Embryonic facial prominence (tissue), 1 donor: ENCODE measurements around the gene MAST4.

Experiments
- DNase-seq: peaks from one replicate; pipeline ENCODE4 v3.0.0-alpha.2; 2016; ENCODE audit errors: extremely low spot score

The MAST4 gene

DNA sequence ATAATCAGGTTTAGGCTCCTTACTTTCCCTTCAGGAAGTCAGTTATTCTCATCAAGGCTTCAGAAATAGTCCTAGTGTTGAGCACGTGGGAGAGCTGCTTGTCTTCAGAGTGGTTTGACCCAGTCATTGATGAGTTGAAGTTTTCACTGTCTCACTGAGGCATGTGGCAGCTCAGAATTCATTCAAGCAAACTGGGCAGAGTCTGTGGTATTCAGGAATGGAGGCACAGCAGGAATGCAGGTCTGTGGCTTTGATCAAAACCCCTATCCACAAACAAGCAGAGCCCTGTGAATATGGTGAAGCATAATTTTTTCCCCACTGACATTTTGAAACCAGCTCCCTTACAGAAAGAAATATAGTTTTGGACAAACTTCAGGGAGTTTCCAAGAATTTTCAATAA lies 393.1 kb downstream of the MAST4 start:
- no peak for DNase-seq

DNA sequence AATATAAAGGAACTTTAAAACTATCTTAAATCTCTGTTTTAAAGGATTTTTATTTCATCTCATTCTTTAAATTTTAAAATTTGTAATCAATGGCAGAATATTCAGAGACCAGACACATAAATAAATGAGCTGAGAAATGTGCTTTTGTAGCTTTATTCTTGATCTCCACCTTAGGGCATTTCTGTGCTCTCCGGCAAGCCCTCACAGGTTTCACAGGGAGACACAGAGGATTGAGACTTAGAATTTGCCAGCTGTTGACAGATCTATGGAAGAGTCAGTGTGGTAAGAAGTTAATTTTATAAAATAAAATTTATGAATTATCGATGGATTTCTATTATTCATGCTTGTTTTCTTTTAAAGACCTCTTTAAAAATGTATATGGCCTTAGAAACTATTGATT lies 393.6 kb downstream of the MAST4 start:
- no peak for DNase-seq

DNA sequence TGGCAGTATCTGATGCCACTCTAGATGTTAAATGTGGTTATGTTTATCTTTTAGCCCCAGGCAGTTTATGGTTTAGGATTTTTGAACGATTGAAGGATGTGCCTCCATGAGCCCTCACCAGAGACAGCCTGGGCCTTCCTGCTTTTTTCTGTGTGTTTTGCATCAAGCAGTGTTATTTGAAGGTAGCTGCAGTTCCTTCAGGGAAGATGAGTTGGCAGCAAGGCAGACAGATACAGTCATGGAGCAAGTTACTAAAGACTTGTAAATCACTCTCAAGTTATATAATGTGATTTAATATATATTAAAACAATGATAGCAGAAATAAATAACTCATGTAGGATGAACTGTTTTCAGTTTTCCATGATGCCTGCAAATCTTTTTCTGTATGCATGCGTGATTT lies 395.6 kb downstream of the MAST4 start:
- DNase-seq = no peak

DNA sequence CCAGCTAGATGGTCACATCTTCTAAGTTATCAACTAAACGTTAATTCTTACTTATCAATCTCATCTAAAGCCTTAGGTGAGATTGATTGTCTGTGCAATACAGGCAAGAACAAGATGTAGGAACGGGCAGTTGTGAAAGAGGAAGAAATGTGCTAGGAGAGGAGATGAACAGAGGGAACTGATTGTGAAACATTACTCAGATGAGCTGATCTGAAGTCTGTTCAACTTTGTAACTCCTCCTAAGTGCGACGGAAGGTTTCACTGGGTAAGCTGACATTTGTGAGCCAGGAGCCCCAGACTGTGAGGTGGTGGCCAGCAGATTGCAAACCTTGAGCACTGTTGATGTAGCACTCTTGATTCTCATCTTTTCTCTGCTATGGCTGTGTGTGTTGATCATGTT lies 396.4 kb downstream of the MAST4 start:
- DNase-seq = no peak

DNA sequence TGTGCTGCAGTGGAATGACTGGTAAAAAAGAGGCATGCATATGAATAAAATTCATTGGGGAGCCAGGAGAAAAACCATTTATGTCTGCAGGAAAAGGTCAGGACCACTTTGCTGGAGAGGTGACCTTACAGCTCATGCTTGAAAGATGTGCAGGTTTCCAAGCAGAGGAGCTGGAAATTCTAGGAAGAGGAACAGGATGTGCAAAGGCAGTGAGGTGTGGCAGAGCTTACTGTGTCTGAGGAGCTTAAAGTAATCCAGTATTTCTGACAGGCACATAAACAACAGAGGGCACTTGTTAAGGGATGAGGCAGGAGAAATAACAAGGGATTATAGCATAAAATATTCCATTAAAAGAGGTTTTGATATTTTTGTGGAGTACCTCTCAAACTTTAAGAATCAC lies 397.3 kb downstream of the MAST4 start:
- DNase-seq = no peak

DNA sequence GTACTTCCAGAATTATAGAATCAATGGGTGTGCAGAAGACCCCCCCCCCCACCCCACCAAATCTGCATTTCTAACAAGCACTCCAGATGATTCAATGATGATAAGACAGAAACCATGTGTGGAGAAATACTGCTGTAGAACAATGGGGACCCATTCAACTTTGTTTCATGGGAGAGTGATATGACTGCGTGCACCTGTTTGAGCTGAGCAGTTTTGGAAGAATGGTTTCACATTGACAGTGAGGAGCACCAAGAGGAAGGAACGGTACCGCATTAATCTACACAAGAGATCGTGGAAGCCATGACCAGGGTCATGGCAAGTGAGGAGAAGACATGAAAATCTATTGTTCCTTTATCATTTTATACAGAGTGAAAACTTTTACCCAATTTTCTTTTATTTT lies 397.7 kb downstream of the MAST4 start:
- no peak for DNase-seq

DNA sequence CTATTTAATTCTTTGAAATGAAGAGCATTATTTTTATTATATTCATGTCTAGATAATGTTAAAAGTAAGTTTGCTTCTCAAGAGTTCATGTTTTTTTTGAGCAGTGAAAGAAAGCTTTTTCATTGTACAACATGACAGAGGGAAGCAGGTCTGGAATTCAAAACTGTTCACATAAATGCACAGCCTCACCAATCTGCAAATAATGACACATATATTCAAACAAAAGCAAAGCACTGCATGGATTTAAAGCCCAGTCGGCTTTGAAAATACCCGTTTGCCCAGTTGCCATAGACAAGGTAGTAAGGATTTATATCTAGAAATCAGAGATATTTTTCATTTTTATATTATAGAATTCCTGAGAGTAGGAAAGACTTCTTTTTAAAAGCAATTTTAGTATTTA lies 398.6 kb downstream of the MAST4 start:
- DNase-seq = no peak

DNA sequence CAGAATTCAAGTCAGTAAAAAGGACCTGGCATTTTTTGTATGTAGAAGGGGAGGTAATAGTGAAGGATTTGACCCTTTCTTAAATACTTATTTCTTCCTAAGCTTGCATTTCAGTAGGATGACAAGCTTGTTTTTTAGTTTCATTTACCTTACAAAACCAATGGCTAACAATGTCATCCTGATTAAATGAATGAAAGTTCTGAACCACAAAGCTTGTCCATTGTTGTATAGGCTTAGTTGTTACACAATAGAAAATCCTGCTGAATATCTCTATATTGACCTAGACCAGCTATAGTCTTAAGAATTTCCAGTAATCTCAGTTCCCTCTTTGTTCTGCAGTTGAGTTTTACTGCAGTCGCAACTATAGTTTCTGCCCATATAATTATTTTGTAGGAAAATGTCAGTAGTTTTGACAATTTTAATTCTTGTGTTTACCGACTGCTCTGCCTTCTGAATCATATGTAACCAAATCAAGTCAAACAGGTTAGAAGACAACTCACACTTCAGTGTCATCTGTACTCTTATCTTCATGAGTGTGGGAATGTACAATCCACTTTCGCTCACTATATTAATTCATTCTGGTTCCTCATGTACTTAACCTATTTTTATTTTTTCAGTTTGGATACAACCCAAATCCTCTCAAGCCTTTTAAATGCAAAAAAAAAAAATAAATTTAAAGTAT lies 404.7 kb downstream of the MAST4 start:
- DNase-seq = no peak

DNA sequence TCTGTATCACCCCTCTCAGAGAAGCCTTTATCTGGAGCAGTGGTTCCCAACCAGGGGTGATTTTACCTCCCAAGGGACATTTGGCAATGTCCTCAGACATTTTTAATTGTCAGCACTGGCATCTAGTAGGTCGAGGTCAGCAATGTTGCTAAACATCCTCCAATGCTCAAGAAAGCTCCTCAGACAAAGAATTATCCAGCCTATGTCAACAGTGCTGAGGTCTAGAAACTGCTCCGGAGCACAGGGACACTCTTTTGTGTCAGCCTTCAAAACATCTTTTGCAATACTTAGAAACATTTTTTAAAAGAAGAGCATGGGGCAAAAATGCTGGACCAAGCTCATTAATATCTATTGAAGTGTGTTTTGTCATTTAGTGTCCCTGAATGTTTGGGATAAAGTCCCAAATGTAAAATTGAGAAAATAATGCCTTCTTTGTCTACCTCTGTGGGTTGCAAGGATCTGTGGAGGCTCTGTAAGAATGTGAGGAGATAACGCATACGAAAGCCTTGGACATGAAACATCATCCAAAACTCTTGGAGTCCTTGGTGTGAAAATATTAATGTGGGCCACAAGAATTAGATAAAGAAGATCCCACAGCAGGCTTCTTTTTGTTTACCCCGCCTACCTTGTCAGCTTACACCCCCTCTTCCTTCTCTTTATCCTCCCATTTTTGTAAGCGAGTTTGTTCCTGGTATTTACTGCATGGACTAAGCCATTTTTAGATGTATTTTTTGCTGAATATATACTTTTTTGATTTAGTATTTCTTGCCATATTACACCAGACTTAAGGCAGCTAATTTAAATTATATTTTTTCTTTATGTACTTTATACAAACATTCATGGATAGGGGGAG lies 406.9 kb downstream of the MAST4 start:
- no peak for DNase-seq

DNA sequence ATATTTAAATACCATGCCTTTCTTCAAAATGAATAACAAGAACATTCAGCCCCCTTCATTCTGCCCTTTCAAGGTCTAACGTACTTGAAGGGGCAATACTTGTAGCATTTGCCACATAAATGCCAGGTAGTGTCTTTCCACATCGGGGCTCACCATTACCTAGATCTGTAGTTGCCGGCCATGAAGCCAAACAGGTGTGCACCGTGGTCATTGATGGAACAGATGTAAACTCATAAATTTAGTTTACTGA lies 407.4 kb downstream of the MAST4 start:
- no peak for DNase-seq

DNA sequence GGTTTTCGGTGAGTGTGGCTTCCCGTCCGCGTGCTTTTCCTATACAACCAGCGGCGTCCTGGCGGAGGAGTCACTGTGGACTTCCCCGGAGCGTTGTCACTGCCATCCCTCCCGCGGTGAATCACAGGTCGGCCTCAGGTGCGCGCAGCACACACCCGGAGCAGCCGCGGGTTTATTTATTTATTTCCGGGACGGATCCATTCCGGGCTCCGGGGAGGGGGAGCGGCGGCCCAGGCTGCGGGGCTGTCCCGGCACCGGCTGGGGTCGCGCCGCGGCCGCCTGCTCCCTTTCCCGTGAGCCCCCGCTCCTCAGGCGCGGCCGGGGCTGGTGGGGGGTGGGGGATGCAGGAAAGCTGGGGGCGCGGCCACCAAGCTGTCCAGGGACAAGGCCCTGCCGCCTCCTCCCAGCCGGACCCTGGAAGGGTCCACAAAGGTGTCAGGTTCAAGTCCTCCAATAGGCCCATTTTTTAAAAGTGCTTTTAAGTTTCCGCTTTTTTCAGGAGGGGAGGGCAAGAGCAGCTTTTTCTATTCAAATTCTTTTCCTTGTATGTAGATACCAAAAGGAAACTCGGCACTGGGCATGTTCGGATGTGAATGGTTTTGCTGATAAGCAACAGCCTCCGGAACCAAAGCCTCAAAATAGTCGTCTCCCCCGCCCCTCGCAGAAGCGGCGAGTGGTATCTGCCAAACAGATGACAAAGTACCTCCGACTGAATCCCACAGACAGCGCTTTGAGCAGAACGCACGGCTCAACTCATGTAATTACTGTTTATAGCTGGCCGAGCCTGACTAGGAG lies 407.9 kb downstream of the MAST4 start:
- peak; percentile 71 for DNase-seq

DNA sequence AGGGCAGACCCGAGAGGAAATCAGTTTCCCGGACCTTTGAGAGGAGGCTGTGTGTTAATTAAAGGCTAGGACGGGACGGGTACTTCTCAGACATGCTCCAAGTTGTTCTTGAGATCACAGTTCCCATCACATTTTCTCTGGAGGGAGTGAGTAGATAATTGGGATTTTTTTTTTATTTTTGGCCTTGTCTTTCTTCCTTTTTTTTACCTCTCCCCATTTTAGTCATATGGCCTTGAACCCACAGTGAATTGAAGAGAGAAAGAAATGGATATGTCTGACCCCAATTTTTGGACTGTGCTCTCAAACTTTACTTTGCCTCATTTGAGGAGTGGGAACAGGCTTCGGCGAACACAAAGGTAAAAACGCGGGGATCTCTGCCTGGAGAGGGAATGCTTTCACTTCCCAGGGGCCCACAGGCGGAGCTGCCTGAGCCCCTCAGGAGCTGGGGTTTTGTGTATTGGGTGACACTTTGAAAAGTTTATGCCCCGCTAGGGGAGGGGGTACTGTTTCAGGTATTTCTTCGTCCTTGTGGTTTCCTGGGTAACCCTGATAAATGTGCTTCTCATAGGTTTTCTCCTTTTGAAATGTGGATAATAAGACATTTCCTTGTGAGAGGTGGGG lies 408.6 kb downstream of the MAST4 start:
- DNase-seq = no peak

DNA sequence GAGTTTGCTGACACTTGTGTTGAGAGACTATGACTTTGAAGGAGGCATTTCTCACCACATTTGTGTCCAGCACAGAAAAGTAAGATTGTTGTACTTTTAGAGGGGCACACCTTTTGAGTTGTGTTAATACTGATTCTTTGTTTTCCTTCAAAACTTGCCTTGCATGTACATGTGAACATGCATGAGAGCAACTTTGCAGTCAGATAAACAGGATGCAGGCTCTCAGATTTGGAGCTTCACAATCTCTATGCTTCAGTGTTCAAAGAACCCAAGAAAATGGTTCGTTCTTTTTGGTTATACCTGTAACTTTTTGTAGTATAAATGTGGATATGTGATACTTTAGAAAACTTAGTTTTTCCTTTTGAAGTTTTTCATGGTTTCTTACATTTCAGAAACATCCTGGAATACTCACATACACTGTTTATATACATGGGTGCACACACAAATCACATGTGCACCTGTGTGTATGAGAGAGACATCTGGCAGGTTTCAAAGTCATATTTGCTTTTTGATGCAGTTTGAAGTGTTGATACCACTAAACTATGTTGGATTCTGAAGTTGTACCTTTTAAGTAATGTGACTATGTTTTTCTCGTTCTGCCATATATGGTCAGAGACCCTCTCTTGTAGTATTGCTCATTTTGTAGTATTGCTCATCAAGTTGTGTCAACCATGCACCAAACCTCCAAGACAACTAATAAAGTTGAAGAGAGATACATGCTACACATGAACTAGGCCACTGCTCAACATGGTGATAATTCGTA lies 409.7 kb downstream of the MAST4 start:
- DNase-seq = no peak

DNA sequence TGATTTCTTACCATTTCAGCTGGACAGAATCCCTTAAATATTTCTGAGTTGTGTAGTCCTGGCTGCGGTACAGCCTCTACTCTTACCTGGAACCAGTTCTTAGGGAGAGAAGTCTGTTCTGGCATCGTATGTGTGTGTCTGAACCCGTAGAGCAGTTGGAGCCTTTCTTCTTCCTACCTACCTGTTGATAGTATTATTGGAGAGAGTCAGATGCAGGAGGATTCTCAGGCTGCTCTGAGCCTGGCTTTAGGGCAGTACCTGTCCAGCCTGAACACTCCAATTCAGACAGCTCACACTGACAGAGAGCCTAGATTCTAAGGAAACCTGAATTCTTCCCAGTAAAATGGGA lies 410.3 kb downstream of the MAST4 start:
- no peak for DNase-seq

DNA sequence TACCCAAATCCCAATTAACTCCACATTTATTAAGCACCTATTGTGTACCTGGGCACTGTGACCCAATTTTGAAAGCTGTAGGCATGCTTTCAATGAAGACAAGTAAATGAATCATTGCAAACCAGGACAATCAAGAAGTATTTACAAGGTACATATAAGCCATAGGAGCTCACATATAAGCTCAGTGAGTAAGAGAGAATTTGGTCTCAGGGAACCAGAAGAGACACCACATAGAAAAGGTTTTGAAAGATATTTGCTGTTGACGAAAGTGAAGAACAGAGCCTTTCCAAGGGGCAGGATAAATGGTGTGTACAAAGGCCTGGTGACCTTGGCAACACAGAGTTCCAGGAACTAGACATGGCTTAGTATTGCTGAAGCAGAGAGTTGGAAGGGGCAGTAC lies 412.8 kb downstream of the MAST4 start:
- no peak for DNase-seq

DNA sequence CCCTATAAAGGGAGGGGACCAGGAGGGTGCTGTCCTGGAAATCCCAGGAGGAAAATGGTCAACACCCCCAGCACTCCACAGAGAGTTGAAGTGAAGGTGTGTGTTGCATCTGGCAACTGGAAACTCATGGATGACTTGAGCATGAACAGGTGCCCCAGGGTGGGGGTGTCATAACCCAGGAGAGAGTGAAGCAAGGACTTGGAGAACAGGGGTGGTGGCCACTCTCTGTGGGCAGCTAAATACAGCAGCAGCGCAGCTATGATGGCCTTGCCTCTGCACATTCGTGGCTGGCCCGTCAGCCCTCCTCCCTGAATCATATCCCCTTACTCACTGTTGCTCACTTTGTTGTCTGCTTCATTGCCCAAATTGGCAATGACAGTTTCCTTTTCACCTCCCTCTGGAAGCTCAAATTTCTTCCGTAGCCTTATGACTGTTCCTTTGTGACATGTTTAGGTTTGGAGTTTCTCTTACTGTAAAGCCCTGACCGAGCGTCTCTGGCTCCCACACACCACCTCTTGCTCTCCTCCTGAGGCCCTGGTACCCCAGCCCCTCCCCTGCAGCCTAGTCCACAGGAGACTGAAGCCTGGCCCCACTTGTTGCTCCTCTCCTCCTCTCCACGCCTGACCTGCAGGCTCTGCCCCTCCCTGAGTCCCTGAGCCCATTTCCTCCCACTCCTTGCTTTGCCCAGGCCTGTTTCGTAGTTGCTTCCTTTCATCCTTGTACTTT lies 414.7 kb downstream of the MAST4 start:
- no peak for DNase-seq

DNA sequence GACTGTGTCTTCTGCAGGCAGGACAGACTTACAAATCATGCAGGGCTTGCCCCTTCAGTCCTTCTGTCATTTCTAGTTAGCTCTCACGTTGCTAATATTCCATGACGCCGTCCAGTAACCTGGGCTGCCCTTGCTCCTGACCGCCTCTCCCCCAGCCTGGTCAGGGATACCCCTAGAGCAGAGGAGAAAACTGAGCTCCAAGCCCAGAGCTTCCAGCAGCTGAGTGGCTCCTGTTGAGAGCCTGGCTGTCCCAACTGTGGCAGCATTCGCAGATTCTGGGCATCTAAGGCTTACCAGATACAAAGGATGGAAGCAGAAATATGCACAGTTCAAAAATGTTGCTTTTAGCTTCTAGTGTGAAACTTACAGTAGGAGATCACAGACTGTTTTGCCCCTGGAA lies 415.2 kb downstream of the MAST4 start:
- DNase-seq = no peak

DNA sequence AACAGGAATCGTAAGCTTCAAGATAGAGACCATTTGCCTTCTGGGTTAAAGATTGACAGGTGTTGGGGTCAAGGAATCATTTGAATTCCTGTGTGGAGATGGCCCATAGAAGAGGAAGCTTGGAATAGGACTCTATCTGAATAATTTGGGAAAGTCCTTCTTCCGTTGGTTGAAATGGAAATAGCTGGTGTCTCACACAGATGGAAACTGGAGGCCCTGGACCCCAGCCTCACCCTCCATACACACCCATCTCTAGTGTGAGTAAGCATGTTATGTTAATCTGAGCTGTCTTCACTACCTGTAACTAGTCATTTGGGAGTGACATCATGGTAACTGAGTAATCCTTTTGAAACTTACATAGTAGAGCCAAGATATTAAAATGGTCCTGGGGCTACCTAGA lies 416.0 kb downstream of the MAST4 start:
- no peak for DNase-seq

DNA sequence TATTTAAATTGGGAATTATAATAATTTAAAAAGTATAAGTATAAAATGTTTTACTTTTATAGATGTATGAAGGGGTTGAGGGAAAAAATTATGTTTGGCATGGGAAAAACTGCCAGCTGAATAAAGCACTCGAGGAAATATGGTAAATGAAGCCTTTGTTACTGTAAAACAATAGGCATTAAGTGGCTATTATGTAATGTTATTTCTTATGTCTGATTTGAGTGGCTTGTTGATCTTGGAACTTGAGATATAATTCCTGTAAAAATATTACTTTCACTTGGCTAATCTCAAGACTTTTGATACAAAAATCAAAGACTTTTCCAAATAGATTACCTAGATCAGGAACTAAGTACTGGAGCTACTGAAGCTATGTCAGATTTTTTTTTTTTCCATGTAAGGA lies 417.5 kb downstream of the MAST4 start:
- no peak for DNase-seq

DNA sequence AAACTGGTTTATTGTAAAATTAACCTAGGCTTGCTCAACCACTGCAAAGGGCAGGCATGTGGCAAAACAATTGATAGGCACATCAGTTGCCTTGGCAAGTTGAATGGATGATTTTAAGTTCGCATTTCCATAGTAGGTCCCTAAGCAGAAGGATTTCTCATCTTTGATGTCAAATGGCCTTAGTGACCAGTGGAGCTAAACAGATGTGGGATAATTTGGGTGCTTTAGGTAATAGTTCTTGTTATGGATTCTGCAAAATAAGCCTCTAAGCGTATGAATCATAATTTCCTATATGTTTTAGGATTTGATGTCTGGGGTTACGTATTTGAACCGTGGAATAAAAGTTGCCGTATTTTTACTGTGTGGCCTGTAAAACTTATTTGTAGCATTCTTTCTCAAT lies 418.0 kb downstream of the MAST4 start:
- DNase-seq = no peak

DNA sequence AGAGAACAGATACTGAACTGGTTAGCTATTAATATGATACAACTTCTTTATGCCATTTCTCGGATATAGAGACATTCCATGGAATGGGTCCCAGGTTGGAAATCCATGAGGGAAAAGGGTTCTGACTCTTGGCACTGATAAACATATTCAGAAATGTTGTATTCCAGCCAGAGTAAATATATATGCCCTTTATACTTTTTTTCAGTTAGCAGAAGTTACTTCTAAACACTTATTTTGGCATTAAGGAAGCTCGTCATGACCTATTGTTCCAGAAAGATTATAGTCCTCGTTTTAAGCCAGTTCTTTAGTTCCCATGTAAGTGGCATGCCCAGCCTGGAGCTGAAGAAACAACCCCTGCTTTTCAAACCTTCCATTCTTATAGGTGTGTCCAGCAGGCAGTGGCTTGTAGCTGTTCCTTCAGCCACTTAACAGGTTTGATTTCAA lies 418.8 kb downstream of the MAST4 start:
- no peak for DNase-seq
